NCI-H2107 treated with DMSO at 0.1 percent for 48 hours (cell line): ENCODE data around the gene UNKL.

Source experiments
- DNase-seq: peaks from one replicate; lab custom pipeline; 2025; ENCODE audit not compliant: unreplicated experiment; lab: John Stamatoyannopoulos, UW

Gene UNKL

GRCh38 chr16:1414532-1415260 is at the start of gene UNKL:
Gene UNKL, minus strand, starts transcription at chr16:1414704. Its CDS starts 13 bp downstream, at chr16:1414691.
- DNase-seq: peak; percentile 18

- no peak for DNase-seq
These were observed 46.6 kb upstream of the UNKL start for GRCh38 chr16:1461146-1461545.

GRCh38 chr16:1460602-1461138 is 46.2 kb upstream of the UNKL start:
- no peak for DNase-seq

GRCh38 chr16:1459967-1460366 is 45.5 kb upstream of the UNKL start:
- DNase-seq: no peak

- DNase-seq: no peak
These were observed 44.5 kb upstream of the UNKL start for GRCh38 chr16:1458977-1459341.

- DNase-seq: no peak
These were observed 44.0 kb upstream of the UNKL start for GRCh38 chr16:1458336-1458976.

GRCh38 chr16:1457489-1458245 is 43.2 kb upstream of the UNKL start:
- no peak for DNase-seq

GRCh38 chr16:1456951-1457350 is 42.4 kb upstream of the UNKL start:
- DNase-seq: no peak

GRCh38 chr16:1455190-1456171 is 41.0 kb upstream of the UNKL start:
- DNase-seq: no peak

GRCh38 chr16:1454561-1454960 is 40.1 kb upstream of the UNKL start:
- DNase-seq: no peak

- DNase-seq: no peak
These were observed 38.8 kb upstream of the UNKL start for GRCh38 chr16:1453316-1453715.

- DNase-seq: no peak
These were observed 38.0 kb upstream of the UNKL start for GRCh38 chr16:1452530-1452929.

GRCh38 chr16:1451702-1452392 is 37.3 kb upstream of the UNKL start:
- DNase-seq: no peak

GRCh38 chr16:1450841-1451240 is 36.3 kb upstream of the UNKL start:
- no peak for DNase-seq

GRCh38 chr16:1450218-1450617 is 35.7 kb upstream of the UNKL start:
- no peak for DNase-seq

GRCh38 chr16:1449201-1449788 is 34.8 kb upstream of the UNKL start:
- DNase-seq: no peak

GRCh38 chr16:1448536-1449116 is 34.1 kb upstream of the UNKL start:
- no peak for DNase-seq

GRCh38 chr16:1447965-1448364 is 33.5 kb upstream of the UNKL start:
- no peak for DNase-seq
